Liver (tissue), 9 donors: Measurements from ENCODE around the gene GDF9. TPM values are rescaled to one million over a fixed set of nuclear protein-coding genes. Genes with fewer than 3 reads are reported as not detected.

Source experiments
- DNase-seq: peaks from one replicate; pipeline ENCODE4 v3.0.0-alpha.2; 2017; ENCODE audit warnings: low spot score
- H3K27ac ChIP-seq, 2 donors: one replicate each; pipeline ENCODE4 v1.7.0; 2013; ENCODE audit warnings: inconsistent platforms in 2 of 2, low read length in 2 of 2, control low read depth in 1 of 2, low read depth in 1 of 2, mild to moderate bottlenecking in 1 of 2
- H3K27me3 ChIP-seq, 4 donors: one replicate each; pipeline versions ENCODE4 v1.6.1 to v1.7.0; 2013; ENCODE audit warnings: low read length in 3 of 4, inconsistent platforms in 1 of 4, mild to moderate bottlenecking in 1 of 4, moderate library complexity in 1 of 4; ENCODE audit not compliant: control insufficient read depth in 4 of 4, insufficient read depth in 4 of 4
- H3K36me3 ChIP-seq, 4 donors: one replicate each; pipeline versions ENCODE4 v1.6.1 to v1.7.0; 2013; ENCODE audit warnings: low read length in 3 of 4, mild to moderate bottlenecking in 3 of 4, low read depth in 1 of 4, moderate library complexity in 1 of 4; ENCODE audit not compliant: control insufficient read depth in 4 of 4, insufficient read depth in 3 of 4
- H3K4me1 ChIP-seq, 4 donors: one replicate each; pipeline versions ENCODE4 v1.6.1 to v1.7.0; 2013; ENCODE audit warnings: low read length in 3 of 4, mild to moderate bottlenecking in 3 of 4, moderate library complexity in 1 of 4; ENCODE audit not compliant: control insufficient read depth in 4 of 4, insufficient read depth in 4 of 4
- H3K4me3 ChIP-seq, 3 donors: one replicate each; pipeline versions ENCODE4 v1.6.1 to v1.7.0; 2013; ENCODE audit warnings: low read length in 3 of 3, control low read depth in 1 of 3, low read depth in 1 of 3, mild to moderate bottlenecking in 1 of 3
- H3K9ac ChIP-seq, 2 donors: one replicate each; pipeline ENCODE4 v1.7.0; 2013; ENCODE audit warnings: low read length in 2 of 2, mild to moderate bottlenecking in 2 of 2, moderate library complexity in 2 of 2, control low read depth in 1 of 2, low read depth in 1 of 2
- H3K9me3 ChIP-seq, 4 donors: one replicate each; pipeline versions ENCODE4 v1.6.1 to v1.7.0; 2013; ENCODE audit warnings: low read length in 3 of 4; ENCODE audit not compliant: control insufficient read depth in 4 of 4
- EGR1 ChIP-seq, 2 donors: IDR thresholded peaks; 2 replicates each; pipeline ENCODE4 v1.6.1; 2016 to 2018; ENCODE audit warnings: antibody characterized with exemption in 2 of 2, low read depth in 2 of 2
- FOXA1 ChIP-seq: IDR thresholded peaks from 2 replicates; pipeline ENCODE4 v1.6.1; 2016; ENCODE audit warnings: antibody characterized with exemption
- FOXA2 ChIP-seq: IDR thresholded peaks from 2 replicates; pipeline ENCODE4 v1.6.1; 2016; ENCODE audit warnings: antibody characterized with exemption
- GABPA ChIP-seq, 2 donors: IDR thresholded peaks in 1 of 2; conservative IDR thresholded peaks in 1 of 2; 2 replicates each; pipeline ENCODE4 v1.6.1; 2016; ENCODE audit warnings: antibody characterized with exemption in 2 of 2, mild to moderate bottlenecking in 1 of 2, moderate library complexity in 1 of 2
- HNF4A ChIP-seq, 2 donors: conservative IDR thresholded peaks; 2 replicates each; pipeline ENCODE4 v1.6.1; 2016; ENCODE audit warnings: antibody characterized with exemption in 2 of 2, mild to moderate bottlenecking in 2 of 2
- HNF4G ChIP-seq: IDR thresholded peaks from 2 replicates; pipeline ENCODE4 v1.6.1; 2016; ENCODE audit warnings: antibody characterized with exemption
- JUND ChIP-seq, 2 donors: IDR thresholded peaks; 2 replicates each; pipeline ENCODE4 v1.6.1; 2016; ENCODE audit warnings: antibody characterized with exemption in 2 of 2
- NR2F2 ChIP-seq: IDR thresholded peaks from 2 replicates; pipeline ENCODE4 v1.6.1; 2016; ENCODE audit warnings: antibody characterized with exemption
- RXRA ChIP-seq, 2 donors: IDR thresholded peaks; 2 replicates each; pipeline ENCODE4 v1.6.1; 2017 to 2018; ENCODE audit warnings: antibody characterized with exemption in 2 of 2, mild to moderate bottlenecking in 1 of 2
- SP1 ChIP-seq: IDR thresholded peaks from 2 replicates; pipeline ENCODE4 v1.6.1; 2018; ENCODE audit warnings: antibody characterized with exemption, mild to moderate bottlenecking
- TAF1 ChIP-seq: conservative IDR thresholded peaks from 2 replicates; pipeline ENCODE4 v1.6.1; 2016; ENCODE audit warnings: antibody characterized with exemption, mild to moderate bottlenecking
- YY1 ChIP-seq: IDR thresholded peaks from 2 replicates; pipeline ENCODE4 v1.6.1; 2016; ENCODE audit warnings: antibody characterized with exemption, mild to moderate bottlenecking
- WGBS: extraction: QIAGEN DNeasy Blood & Tissue Kit; methylation state at CpG from one replicate; pipeline ENCODE4 v1.1.7; 2013; 5-methylcytosine and 5-hydroxymethylcytosine counted together
- polyA plus RNA-seq, 2 donors: library from polyadenylated mRNA; stranded (reverse) in 1 of 2; unstranded in 1 of 2; fragments of 200-250 nt in 1 of 2; fragments of >200 nt in 1 of 2; fragmentation: Nextera tagmentation in 1 of 2; extraction: Ambion mirVana in 1 of 2; gene quantifications; one replicate each; pipeline versions ENCODE4 v1.2.1 to v1.2.3, GENCODE V29; 2013 to 2015
- total RNA-seq, 2 donors: library from RNA; depleted of rRNA; stranded (reverse); fragments of >200 nt; gene quantifications; one replicate each; pipeline ENCODE4 v1.2.3, GENCODE V29; 2014
- TF ChIP-seq, protein P1 (sequence below): IDR thresholded peaks from 2 replicates; pipeline ENCODE4 v1.6.1; 2016; ENCODE audit warnings: antibody characterized with exemption
- TF ChIP-seq, protein P2 (sequence below): IDR thresholded peaks from 2 replicates; pipeline ENCODE4 v1.6.1; 2016; ENCODE audit warnings: antibody characterized with exemption
- TF ChIP-seq, protein P3 (sequence below): fragments of 150-350 bp; IDR thresholded peaks from 2 replicates; pipeline ENCODE4 v1.5.1; 2017; ENCODE audit warnings: improper control_type of control experiment, low read depth, low read length; ENCODE audit not compliant: missing input control
- TF ChIP-seq, protein P4 (sequence below): IDR thresholded peaks from 2 replicates; pipeline ENCODE4 v1.6.1; 2016; ENCODE audit warnings: antibody characterized with exemption, mild to moderate bottlenecking
- donor health status: healthy.
- donor health status: healthy.
- donor health status: healthy.
- donor health status: healthy.
- donor health status: healthy.

GDF9 gene
- total and polyA plus RNA-seq, 4 donors = 0.08 to 0.10 (median 0.08) TPM; not detected in 1

DNA sequence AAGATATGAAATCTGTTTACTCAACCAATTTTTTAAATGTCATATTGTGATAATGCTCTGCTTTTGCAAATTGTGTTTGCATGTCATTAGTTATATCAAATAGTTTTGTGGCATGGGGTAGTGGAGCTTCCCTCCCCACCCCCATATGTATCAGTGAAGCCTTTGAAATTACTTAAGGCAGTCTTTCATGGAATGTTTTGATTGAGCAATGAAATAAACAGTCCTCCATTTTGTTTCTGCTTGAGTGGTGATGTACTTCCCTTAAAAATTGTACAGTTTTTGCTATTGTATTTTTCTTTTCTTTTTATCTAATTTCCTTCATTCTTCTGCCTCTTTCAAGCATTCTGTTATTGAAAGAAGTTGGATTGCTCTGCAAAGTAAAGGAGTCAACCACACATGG lies 49.7 kb downstream of the GDF9 start:
- Histone ChIP-seq H3K27ac (no peak overlapping the region), H3K9me3 (no peaks in the 10 kb centered on the region), H3K36me3 (no peaks in the 10 kb centered on the region), H3K9ac (no peak overlapping the region), H3K4me1 (peaks cover 0 to 16% (median 5%) of the 10 kb centered on the region in 4 donors), H3K4me3 (no peak overlapping the region), H3K27me3 (no peaks in the 10 kb centered on the region)
- DNase-seq = no peak
- TF ChIP-seq, protein P1, sequence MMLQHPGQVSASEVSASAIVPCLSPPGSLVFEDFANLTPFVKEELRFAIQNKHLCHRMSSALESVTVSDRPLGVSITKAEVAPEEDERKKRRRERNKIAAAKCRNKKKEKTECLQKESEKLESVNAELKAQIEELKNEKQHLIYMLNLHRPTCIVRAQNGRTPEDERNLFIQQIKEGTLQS = no peak
- TF ChIP-seq GABPA (IDR thresholded peaks at IDR 0.05 in 1 of 2, conservative IDR thresholded peaks at IDR 0.05 in 1 of 2) (no peak), TAF1 (no peak), NR2F2 (no peak), YY1 (no peak), FOXA2 (no peak)
- TF ChIP-seq, protein P2, sequence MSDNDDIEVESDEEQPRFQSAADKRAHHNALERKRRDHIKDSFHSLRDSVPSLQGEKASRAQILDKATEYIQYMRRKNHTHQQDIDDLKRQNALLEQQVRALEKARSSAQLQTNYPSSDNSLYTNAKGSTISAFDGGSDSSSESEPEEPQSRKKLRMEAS = no peak

DNA sequence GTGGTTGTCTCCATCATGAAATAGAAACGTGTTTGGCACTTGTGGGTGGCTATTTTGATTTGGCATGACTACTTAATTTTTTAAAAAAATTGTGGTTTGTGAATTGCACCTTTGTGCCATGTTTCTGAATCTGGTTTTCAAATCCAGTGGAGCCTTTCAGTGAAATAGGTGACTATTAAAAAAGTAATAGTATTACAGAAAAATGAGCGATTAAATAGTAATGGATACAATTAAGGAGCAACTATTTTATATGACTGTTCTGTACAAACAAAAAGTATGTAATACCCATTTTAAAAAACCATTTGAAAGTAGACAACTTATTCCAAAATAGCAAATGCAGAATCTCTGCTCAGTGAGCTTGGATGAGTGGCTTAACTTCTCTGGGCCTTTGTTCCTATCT lies 50.2 kb downstream of the GDF9 start:
- H3K27ac ChIP-seq = no peak overlapping the region
- TF ChIP-seq YY1 (no peak), TAF1 (no peak), FOXA1 (no peak), NR2F2 (no peak), RXRA (IDR thresholded peaks at IDR 0.05) (no peak), GABPA (IDR thresholded peaks at IDR 0.05 in 1 of 2, conservative IDR thresholded peaks at IDR 0.05 in 1 of 2) (no peak), JUND (IDR thresholded peaks at IDR 0.05) (no peak), FOXA2 (no peak), HNF4G (no peak), EGR1 (IDR thresholded peaks at IDR 0.05; ENCODE audit: low read depth in 2 of 2) (no peak)
- TF ChIP-seq, protein P3, sequence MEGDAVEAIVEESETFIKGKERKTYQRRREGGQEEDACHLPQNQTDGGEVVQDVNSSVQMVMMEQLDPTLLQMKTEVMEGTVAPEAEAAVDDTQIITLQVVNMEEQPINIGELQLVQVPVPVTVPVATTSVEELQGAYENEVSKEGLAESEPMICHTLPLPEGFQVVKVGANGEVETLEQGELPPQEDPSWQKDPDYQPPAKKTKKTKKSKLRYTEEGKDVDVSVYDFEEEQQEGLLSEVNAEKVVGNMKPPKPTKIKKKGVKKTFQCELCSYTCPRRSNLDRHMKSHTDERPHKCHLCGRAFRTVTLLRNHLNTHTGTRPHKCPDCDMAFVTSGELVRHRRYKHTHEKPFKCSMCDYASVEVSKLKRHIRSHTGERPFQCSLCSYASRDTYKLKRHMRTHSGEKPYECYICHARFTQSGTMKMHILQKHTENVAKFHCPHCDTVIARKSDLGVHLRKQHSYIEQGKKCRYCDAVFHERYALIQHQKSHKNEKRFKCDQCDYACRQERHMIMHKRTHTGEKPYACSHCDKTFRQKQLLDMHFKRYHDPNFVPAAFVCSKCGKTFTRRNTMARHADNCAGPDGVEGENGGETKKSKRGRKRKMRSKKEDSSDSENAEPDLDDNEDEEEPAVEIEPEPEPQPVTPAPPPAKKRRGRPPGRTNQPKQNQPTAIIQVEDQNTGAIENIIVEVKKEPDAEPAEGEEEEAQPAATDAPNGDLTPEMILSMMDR = no peak
- TF ChIP-seq, protein P1 = no peak
- DNase-seq = no peak
- no peaks in the 10 kb centered on the region for H3K36me3 ChIP-seq
- 87% methylated on average over 2 of the region's 2 CpGs for WGBS
- no peak overlapping the region for H3K9ac ChIP-seq
- H3K27me3 ChIP-seq = no peaks in the 10 kb centered on the region
- H3K4me3 ChIP-seq = no peak overlapping the region
- no peaks in the 10 kb centered on the region for H3K9me3 ChIP-seq
- peaks cover 0 to 16% (median 5%) of the 10 kb centered on the region in 4 donors for H3K4me1 ChIP-seq

DNA sequence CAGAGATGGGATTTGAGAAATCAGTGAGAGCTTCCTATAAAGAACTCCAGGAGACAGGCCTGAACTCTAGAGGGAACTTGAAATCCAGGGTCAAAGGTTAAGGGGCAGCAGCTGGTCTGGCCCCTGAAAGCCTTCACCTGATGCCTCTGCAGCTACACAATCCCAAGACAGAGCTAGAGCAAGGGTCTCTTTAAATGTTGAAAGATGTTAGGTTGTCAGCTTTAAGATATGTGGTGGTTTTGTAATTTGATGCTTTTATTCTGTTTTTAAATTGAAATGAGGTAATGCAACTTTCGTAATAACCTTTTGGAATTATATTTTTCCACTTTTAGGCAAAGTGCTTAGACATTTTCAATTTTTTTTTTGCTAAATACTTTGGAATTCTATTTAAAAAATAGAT lies 50.8 kb downstream of the GDF9 start:
- TF ChIP-seq, protein P2 = no peak
- TF ChIP-seq FOXA2 = no peak
- TF ChIP-seq, protein P4, sequence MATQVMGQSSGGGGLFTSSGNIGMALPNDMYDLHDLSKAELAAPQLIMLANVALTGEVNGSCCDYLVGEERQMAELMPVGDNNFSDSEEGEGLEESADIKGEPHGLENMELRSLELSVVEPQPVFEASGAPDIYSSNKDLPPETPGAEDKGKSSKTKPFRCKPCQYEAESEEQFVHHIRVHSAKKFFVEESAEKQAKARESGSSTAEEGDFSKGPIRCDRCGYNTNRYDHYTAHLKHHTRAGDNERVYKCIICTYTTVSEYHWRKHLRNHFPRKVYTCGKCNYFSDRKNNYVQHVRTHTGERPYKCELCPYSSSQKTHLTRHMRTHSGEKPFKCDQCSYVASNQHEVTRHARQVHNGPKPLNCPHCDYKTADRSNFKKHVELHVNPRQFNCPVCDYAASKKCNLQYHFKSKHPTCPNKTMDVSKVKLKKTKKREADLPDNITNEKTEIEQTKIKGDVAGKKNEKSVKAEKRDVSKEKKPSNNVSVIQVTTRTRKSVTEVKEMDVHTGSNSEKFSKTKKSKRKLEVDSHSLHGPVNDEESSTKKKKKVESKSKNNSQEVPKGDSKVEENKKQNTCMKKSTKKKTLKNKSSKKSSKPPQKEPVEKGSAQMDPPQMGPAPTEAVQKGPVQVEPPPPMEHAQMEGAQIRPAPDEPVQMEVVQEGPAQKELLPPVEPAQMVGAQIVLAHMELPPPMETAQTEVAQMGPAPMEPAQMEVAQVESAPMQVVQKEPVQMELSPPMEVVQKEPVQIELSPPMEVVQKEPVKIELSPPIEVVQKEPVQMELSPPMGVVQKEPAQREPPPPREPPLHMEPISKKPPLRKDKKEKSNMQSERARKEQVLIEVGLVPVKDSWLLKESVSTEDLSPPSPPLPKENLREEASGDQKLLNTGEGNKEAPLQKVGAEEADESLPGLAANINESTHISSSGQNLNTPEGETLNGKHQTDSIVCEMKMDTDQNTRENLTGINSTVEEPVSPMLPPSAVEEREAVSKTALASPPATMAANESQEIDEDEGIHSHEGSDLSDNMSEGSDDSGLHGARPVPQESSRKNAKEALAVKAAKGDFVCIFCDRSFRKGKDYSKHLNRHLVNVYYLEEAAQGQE = no peak
- no peak for TF ChIP-seq HNF4A (conservative IDR thresholded peaks at IDR 0.05)
- TF ChIP-seq, protein P3 = no peak
- no peak for TF ChIP-seq GABPA (IDR thresholded peaks at IDR 0.05 in 1 of 2, conservative IDR thresholded peaks at IDR 0.05 in 1 of 2)
- TF ChIP-seq TAF1 = no peak
- no peak for TF ChIP-seq SP1
- no peak for TF ChIP-seq EGR1 (IDR thresholded peaks at IDR 0.05; ENCODE audit: low read depth in 2 of 2)
- no peaks in the 10 kb centered on the region for H3K36me3 ChIP-seq
- no peaks in the 10 kb centered on the region for H3K9me3 ChIP-seq
- peaks cover 0 to 16% (median 5%) of the 10 kb centered on the region in 4 donors for H3K4me1 ChIP-seq
- no peak for DNase-seq
- H3K4me3 ChIP-seq = no peak overlapping the region
- no peaks in the 10 kb centered on the region for H3K27me3 ChIP-seq
- no peak overlapping the region for H3K9ac ChIP-seq
- WGBS = 96% methylated on average over 1 of the region's 1 CpG
- no peak overlapping the region for H3K27ac ChIP-seq
